ENCODE data around the gene S100A12.
"Not testable (repeated sequence)": the region's sequence is repeated elsewhere in the genome, so short reads cannot be mapped to it uniquely, and the experiment has no call there.

The S100A12 gene

DNA sequence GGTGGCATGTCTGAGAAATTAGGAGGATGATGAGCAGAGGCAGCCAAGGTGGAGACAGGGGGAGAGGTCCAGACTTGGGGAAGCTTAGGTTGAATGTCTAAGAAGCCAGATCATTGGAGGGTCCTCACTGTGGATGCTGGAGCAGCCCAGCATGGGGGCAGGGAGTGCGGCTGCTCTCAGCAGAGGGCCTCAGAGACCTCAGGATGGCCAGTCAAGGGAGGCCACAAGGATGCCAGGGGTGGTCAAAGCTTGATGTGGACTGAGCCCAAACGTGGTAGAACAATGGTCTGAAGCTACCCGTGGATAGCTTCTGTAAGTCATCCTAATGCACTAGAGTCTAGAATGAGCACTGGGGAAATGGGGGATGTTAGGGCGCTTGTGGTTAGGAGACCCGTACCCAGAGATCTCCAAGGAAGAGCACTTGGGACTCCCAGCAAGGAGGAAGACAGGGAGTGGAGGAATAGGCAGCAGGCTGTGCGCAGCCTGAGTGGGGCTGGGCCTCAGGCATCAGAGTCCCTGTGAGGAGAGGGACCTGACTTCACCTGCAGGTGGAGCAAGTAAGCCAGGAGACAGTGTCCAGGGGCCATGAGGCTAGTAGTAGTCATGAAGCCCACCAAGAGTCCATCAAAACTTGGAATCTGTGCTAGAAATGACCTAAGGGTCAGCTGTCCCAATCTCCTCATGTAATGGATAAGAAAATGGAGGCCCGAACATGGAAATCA lies 22.0 kb downstream of the S100A12 start:
- DNase-seq (ENCODE audit: low read depth in 3 of 3) = no peak

- DNase-seq (ENCODE audit: low read depth in 3 of 3) = peak; percentile 35 to 42 (median 39)
These were observed 22.9 kb downstream of the S100A12 start for GRCh38 chr1:153352523-153352922.

GRCh38 chr1:153350321-153350957 lies 25.0 kb downstream of the S100A12 start:
- no peak for DNase-seq (ENCODE audit: low read depth in 3 of 3)

- no peak for DNase-seq (ENCODE audit: low read depth in 3 of 3)
These were observed 25.8 kb downstream of the S100A12 start for GRCh38 chr1:153349363-153350320.

DNA sequence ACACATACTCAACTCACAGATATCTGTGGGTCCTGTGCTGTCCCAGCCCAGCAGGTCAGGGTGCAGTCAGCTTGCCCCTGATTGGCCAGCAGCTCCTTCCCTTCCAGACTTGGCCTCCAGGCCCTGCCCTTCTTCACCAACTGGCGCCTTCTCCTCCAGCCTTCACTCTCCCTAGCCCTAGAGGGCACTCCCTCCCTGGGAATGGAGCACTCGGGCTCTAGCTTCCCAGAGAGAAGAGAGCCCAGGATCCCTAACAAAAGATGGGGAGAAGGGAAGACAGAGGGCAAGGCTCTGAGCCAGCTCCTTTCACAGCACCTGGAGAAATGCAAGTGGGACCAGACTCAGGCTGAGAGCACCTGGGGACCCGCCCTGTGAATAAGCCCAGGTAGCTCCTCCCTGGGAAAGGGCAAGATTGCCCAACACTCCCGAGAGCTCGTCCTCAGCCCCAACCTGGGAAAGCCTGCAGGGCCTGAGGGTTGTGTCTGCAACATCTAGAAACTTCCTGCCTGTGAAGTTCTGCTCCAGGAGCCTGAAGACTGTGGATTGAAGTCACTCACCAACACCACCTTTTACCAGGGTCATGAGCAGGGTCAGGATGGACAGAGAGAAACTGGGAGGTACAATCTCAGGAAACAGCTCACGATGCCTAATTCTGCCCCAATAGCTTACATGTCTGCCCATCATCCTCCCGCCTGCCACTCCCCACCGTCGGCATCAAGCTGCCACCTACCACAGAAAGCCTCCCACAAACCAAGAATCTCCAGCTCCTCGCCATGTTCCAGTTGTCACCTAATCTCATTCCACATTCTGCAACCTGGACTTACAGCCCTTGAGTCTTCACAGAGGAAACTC lies 26.7 kb downstream of the S100A12 start, which contains the start of gene PGLYRP4:
Gene PGLYRP4, minus strand, starts transcription at position 331 of the 852 bp plus-strand sequence. CDS start 909 bp downstream, outside the sequence.
- DNase-seq (ENCODE audit: low read depth in 3 of 3) = no peak

GRCh38 chr1:153347856-153348255 lies 27.6 kb downstream of the S100A12 start:
- no peak for DNase-seq (ENCODE audit: low read depth in 3 of 3)

GRCh38 chr1:153347049-153347448 lies 28.4 kb downstream of the S100A12 start:
- not testable (repeated sequence) for DNase-seq (ENCODE audit: low read depth in 3 of 3)

DNA sequence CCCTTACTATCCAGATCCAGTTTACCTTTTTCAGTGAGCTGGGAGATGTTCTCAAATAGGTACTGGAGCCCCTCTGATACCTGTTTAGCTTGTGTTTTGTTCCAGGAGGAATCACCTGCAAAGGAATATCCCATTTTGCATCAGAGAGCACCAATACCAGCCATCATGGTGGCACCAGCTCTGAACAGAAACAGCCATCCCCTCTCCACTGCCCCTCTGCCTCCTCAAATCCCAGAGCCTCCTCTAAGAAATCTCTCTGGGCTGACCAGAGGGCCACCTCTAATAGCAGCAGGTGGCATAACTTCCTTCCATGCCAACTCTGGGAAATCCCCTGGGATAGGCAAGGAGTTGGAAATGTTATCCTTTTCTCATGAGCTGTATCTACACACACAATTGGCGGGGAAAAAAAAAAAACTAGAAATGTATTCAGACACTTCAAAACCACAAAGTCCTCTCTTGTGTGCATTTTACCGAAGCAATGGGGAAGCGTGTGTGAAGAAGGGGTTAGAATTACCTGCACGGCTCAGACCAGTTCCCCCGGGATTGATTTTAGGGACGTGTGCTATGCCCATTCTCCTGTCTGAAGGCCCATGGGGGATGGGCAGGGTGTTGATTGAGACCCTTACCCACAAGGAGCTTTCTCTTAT lies 29.2 kb downstream of the S100A12 start:
- no peak for DNase-seq (ENCODE audit: low read depth in 3 of 3)

DNA sequence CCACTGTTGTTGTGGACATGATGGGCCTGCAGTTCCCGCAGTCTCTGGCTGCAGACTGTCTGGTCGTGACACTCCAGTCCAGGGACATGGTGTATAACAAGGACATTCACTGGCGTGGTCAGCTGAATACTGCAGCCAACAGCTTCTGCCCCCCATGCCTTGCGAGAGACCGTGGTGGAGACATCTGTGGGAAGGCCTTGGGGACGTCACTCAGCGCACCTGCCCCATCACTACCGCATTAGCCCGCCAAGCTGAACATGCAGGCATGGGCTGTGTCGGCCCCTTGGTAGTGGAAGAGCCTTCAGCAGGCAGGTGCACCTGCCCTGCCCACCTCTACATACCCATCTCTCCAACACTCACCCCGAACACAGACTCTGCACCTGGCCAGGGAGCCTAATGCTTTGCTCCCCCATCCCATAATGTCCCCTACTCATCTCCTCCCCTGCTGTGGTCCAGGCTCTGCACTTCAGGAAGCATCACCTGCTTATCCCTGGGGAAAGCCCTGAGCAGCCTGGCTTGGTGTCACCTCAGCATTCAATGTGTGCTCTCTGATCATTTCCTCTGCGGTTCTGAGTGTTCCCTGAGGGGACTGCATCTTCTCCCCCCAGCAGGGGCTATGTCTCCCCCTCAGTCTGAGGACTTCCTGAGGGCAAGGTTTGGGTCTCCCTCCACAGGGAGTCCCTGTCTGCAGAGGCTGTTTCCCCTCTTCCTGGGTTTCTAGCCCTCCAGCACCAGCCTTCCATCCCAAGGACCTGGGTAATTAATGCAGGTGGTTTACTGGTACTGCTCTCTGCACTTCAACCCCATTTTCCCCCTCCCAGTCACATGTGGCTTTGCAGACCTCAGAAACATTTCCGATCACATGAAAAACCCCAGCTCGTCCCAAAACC lies 30.0 kb downstream of the S100A12 start:
- no peak for DNase-seq (ENCODE audit: low read depth in 3 of 3)

- DNase-seq (ENCODE audit: low read depth in 3 of 3) = no peak
These were observed 30.7 kb downstream of the S100A12 start for GRCh38 chr1:153344718-153345025.

DNA sequence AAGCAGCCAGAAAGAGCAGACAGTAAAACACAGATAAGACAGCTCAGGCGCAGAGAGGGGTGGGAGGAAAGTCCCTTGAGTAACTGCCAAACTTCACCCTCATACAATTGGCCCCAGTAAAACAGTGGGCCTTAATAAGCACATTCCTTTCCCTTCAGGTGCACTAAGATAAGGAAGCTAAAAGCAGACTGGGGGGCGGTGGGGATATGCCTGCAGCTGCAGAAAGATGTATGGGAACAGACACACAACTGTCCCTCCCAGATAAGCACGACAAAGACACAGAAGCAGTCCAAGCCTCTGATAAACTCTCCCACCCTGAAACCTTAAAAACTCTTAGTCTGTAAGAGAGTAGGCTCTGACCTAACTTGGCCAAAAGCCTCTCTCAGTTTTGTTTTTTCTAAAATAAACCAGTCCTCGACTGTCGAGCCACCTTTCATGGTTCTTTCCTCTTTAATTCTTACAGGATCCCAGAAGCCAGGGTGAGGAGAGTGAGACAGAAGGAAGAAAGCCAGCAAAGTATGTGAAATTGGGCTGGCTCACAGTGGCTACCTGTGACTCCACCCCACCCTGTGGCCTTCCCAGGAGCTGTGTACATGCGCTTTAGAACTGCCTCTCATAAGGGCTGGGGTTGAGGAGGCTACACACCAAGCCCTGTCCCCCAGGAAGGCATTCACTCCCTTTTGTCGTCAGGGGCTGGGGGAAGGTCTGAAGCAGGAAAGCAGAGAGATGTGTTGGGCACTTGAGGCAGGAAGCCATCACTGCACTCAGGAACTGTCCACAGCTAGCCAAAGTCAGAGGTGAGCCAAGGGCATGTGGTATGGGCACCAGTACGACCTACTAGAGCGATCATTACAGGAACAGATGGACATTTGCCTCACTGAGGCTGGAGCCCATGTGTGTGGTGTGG lies 31.4 kb downstream of the S100A12 start:
- DNase-seq (ENCODE audit: low read depth in 3 of 3) = no peak

GRCh38 chr1:153343040-153343681 lies 32.3 kb downstream of the S100A12 start:
- no peak for DNase-seq (ENCODE audit: low read depth in 3 of 3)

DNA sequence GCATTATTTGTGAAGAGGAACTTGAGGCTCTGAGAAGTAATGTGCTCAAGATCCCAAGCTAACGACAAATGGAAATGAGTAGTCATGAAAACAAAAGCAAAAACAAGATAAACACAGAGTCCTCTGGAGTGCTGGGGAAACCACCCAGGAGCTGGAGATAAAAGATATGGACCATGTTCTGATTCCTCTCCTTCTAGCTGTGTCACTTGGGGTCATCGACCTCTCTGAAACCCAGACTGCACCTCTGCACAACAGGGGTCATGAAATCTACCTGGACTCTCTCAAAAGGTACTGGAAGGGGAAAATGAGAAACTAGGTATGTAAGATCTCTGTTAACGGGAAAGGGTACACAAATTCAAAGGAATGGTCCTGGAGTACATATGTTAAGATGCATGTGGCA lies 33.2 kb downstream of the S100A12 start:
- DNase-seq (ENCODE audit: low read depth in 3 of 3) = no peak

GRCh38 chr1:153341431-153341934 lies 33.9 kb downstream of the S100A12 start:
- no peak for DNase-seq (ENCODE audit: low read depth in 3 of 3)

DNA sequence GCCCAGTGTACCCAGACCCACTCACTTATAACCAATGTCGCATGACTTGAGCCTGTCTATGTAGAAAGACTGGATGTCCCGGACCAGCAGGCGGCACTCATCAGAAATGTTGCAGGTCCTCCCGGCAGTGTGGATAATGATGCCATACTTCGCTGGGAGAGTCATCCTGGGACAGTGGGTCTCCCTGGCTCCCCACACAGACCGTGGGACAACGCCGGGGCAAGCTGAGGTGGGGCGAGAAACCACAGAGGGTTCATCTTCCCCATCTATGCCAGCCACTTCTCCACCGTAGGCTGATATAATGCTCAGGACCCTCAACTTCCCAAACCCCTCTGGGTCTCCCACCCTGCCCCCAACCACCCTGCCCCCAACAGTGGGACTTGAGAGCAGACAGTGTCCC lies 35.1 kb downstream of the S100A12 start:
- DNase-seq (ENCODE audit: low read depth in 3 of 3) = no peak

- DNase-seq (ENCODE audit: low read depth in 3 of 3) = no peak
These were observed 35.6 kb downstream of the S100A12 start for GRCh38 chr1:153339802-153340201.

GRCh38 chr1:153337980-153338853 lies 37.2 kb downstream of the S100A12 start:
- DNase-seq (ENCODE audit: low read depth in 3 of 3) = no peak

Measured in stimulated activated CD4-positive, alpha-beta T cell treated with anti-CD3 and anti-CD28 coated beads, TNF-alpha, amount 100 ng/mL, for 48 hours (primary cell).